Activated T-cell treated with anti-CD3 and anti-CD28 coated beads, Interleukin-2, amount 50 U/mL, for 72 hours (primary cell): ENCODE results near the gene SLC18A2. TPM values are rescaled to one million over a fixed set of nuclear protein-coding genes. Genes with fewer than 3 reads are reported as not detected.
"Not testable (repeated sequence)": the region's sequence is repeated elsewhere in the genome, so short reads cannot be mapped to it uniquely, and the experiment has no call there.

Experiments
- ATAC-seq, 2 donors: fragments of 150-1000 bp; cut with Tn5 transposase; replicated peaks in 1 of 2; 2 replicates each; pipeline ENCODE4 v1.10.0; 2021; ENCODE audit warnings: moderate library complexity in 2 of 2, mild to moderate bottlenecking in 1 of 2
- DNase-seq, 2 donors: peaks; one replicate each; pipeline ENCODE4 v3.0.0; 2021 to 2022; ENCODE audit warnings: mixed read lengths in 1 of 2
- H3K27ac Mint-ChIP-seq: one replicate; pipeline ENCODE4 v1.8.0; 2022; ENCODE audit warnings: mild to moderate bottlenecking, moderate library complexity, mixed read lengths
- H3K27me3 Mint-ChIP-seq: one replicate; pipeline ENCODE4 v1.8.0; 2022; ENCODE audit warnings: low read depth, mixed read lengths
- H3K36me3 Mint-ChIP-seq, 2 donors: one replicate each; pipeline ENCODE4 v1.8.0; 2022; ENCODE audit warnings: mixed read lengths in 2 of 2, mild to moderate bottlenecking in 1 of 2; ENCODE audit not compliant: insufficient read depth in 2 of 2
- H3K4me1 Mint-ChIP-seq: one replicate; pipeline ENCODE4 v1.8.0; 2022; ENCODE audit warnings: low read depth, mixed read lengths
- H3K4me3 Mint-ChIP-seq, 2 donors: one replicate each; pipeline ENCODE4 v1.8.0; 2022; ENCODE audit warnings: mild to moderate bottlenecking in 2 of 2, mixed read lengths in 2 of 2, moderate library complexity in 2 of 2
- H3K9me3 Mint-ChIP-seq, 2 donors: one replicate each; pipeline ENCODE4 v1.8.0; 2022; ENCODE audit warnings: mixed read lengths in 2 of 2
- total RNA-seq, 2 donors: library from RNA; stranded (reverse); gene quantifications; one replicate each; pipeline ENCODE4 v1.2.3, GENCODE V29; 2022

Gene SLC18A2
- total RNA-seq, 2 donors from 2014 or later, result 0.12 TPM; not detected in 1

- Mint-ChIP-seq H3K4me1 (peaks cover 6% of the 10 kb centered on the region), H3K27ac (no peak overlapping the region), H3K36me3 (peaks cover 4 to 10% of the 10 kb centered on the region in 2 donors), H3K4me3 (no peak overlapping the region), H3K9me3 (no peaks in the 10 kb centered on the region), H3K27me3 (no peaks in the 10 kb centered on the region)
- ATAC-seq (no peak), DNase-seq (no peak)
Measured at GRCh38 chr10:117284716-117285494, 44.0 kb downstream of the SLC18A2 start.

GRCh38 chr10:117290872-117291271, 50.0 kb downstream of the SLC18A2 start:
- H3K4me1 Mint-ChIP-seq, H3K4me3 Mint-ChIP-seq, DNase-seq, ATAC-seq, H3K27me3 Mint-ChIP-seq, H3K27ac Mint-ChIP-seq, H3K9me3 Mint-ChIP-seq, H3K36me3 Mint-ChIP-seq: not testable (repeated sequence)

GRCh38 chr10:117294039-117294645, 53.2 kb downstream of the SLC18A2 start:
- Mint-ChIP-seq H3K9me3 (peaks cover 0 to 3% of the 10 kb centered on the region in 2 donors), H3K36me3 (peaks cover 0 to 6% of the 10 kb centered on the region in 2 donors), H3K4me3 (no peak overlapping the region), H3K4me1 (no peaks in the 10 kb centered on the region), H3K27ac (peak overlapping the region; percentile 83), H3K27me3 (no peaks in the 10 kb centered on the region)
- no peak for ATAC-seq
- DNase-seq, result no peak

GRCh38 chr10:117294735-117295134, 53.8 kb downstream of the SLC18A2 start:
- Mint-ChIP-seq H3K4me3 (no peak overlapping the region), H3K36me3 (peaks cover 0 to 5% of the 10 kb centered on the region in 2 donors), H3K4me1 (no peaks in the 10 kb centered on the region), H3K9me3 (peaks cover 0 to 3% of the 10 kb centered on the region in 2 donors), H3K27ac (no peak overlapping the region), H3K27me3 (no peaks in the 10 kb centered on the region)
- ATAC-seq (no peak), DNase-seq (no peak)

GRCh38 chr10:117298219-117298618, 57.3 kb downstream of the SLC18A2 start:
- DNase-seq (no peak), ATAC-seq (no peak)
- Mint-ChIP-seq H3K4me1 (peaks cover 4% of the 10 kb centered on the region), H3K4me3 (no peak overlapping the region), H3K9me3 (peaks cover 4 to 7% of the 10 kb centered on the region in 2 donors), H3K27me3 (no peaks in the 10 kb centered on the region), H3K27ac (no peak overlapping the region), H3K36me3 (peaks cover 2 to 18% of the 10 kb centered on the region in 2 donors)

GRCh38 chr10:117299435-117299834, 58.5 kb downstream of the SLC18A2 start:
- ATAC-seq, result no peak
- no peak overlapping the region for H3K4me3 Mint-ChIP-seq

GRCh38 chr10:117300671-117301070, 59.8 kb downstream of the SLC18A2 start:
- H3K27me3 Mint-ChIP-seq, result no peaks in the 10 kb centered on the region
- H3K4me1 Mint-ChIP-seq, result peaks cover 4% of the 10 kb centered on the region
- H3K9me3 Mint-ChIP-seq, result peaks cover 4% of the 10 kb centered on the region in 2 donors
- H3K36me3 Mint-ChIP-seq, result peaks cover 4 to 26% of the 10 kb centered on the region in 2 donors
- DNase-seq (no peak), ATAC-seq (no peak)
- no peak overlapping the region for H3K27ac Mint-ChIP-seq
- H3K4me3 Mint-ChIP-seq, result no peak overlapping the region

More at GRCh38 chr10:117299435-117299834, 58.5 kb downstream of the SLC18A2 start:
- Mint-ChIP-seq H3K9me3 (peaks cover 4 to 6% of the 10 kb centered on the region in 2 donors), H3K27ac (peak overlapping the region; percentile 57), H3K4me1 (peaks cover 4% of the 10 kb centered on the region), H3K36me3 (peaks cover 4 to 22% of the 10 kb centered on the region in 2 donors), H3K27me3 (no peaks in the 10 kb centered on the region)
- DNase-seq, result no peak

GRCh38 chr10:117303451-117303850, 62.5 kb downstream of the SLC18A2 start:
- ATAC-seq, H3K9me3 Mint-ChIP-seq, H3K4me1 Mint-ChIP-seq, H3K4me3 Mint-ChIP-seq, H3K27ac Mint-ChIP-seq, H3K27me3 Mint-ChIP-seq, DNase-seq: not testable (repeated sequence)
- H3K36me3 Mint-ChIP-seq, result peaks cover 4 to 26% of the 10 kb centered on the region in 2 donors

- DNase-seq, result no peak
- Mint-ChIP-seq H3K4me3 (no peak overlapping the region), H3K4me1 (peaks cover 13% of the 10 kb centered on the region), H3K36me3 (peaks cover 4 to 18% of the 10 kb centered on the region in 2 donors), H3K27me3 (no peaks in the 10 kb centered on the region), H3K27ac (no peak overlapping the region), H3K9me3 (peaks cover 4% of the 10 kb centered on the region in 2 donors)
- ATAC-seq, result no peak
Measured at GRCh38 chr10:117306674-117307073, 65.8 kb downstream of the SLC18A2 start.

GRCh38 chr10:117311261-117311660, 70.3 kb downstream of the SLC18A2 start:
- H3K4me1 Mint-ChIP-seq, result peaks cover 13% of the 10 kb centered on the region
- H3K9me3 Mint-ChIP-seq, result no peaks in the 10 kb centered on the region
- DNase-seq (no peak), ATAC-seq (no peak)
- H3K4me3 Mint-ChIP-seq, result no peak overlapping the region
- no peak overlapping the region for H3K27ac Mint-ChIP-seq
- no peaks in the 10 kb centered on the region for H3K27me3 Mint-ChIP-seq
- H3K36me3 Mint-ChIP-seq, result peaks cover 4 to 8% of the 10 kb centered on the region in 2 donors

GRCh38 chr10:117312430-117312829, 71.5 kb downstream of the SLC18A2 start:
- H3K36me3 Mint-ChIP-seq, result peaks cover 4 to 8% of the 10 kb centered on the region in 2 donors
- no peaks in the 10 kb centered on the region for H3K9me3 Mint-ChIP-seq
- DNase-seq (no peak), ATAC-seq (no peak)
- H3K27ac Mint-ChIP-seq, result no peak overlapping the region
- no peaks in the 10 kb centered on the region for H3K27me3 Mint-ChIP-seq
- H3K4me3 Mint-ChIP-seq, result no peak overlapping the region
- H3K4me1 Mint-ChIP-seq, result peaks cover 13% of the 10 kb centered on the region

GRCh38 chr10:117313641-117314040, 72.7 kb downstream of the SLC18A2 start:
- peaks cover 13% of the 10 kb centered on the region for H3K4me1 Mint-ChIP-seq
- H3K36me3 Mint-ChIP-seq, result peaks cover 4 to 8% of the 10 kb centered on the region in 2 donors
- no peak for DNase-seq
- no peak overlapping the region for H3K4me3 Mint-ChIP-seq
- ATAC-seq, result no peak
- no peaks in the 10 kb centered on the region for H3K27me3 Mint-ChIP-seq
- no peaks in the 10 kb centered on the region for H3K9me3 Mint-ChIP-seq
- H3K27ac Mint-ChIP-seq, result no peak overlapping the region

GRCh38 chr10:117316701-117317100, 75.8 kb downstream of the SLC18A2 start:
- ATAC-seq (no peak), DNase-seq (no peak)
- H3K4me3 Mint-ChIP-seq, result no peak overlapping the region
- no peaks in the 10 kb centered on the region for H3K27me3 Mint-ChIP-seq
- H3K9me3 Mint-ChIP-seq, result no peaks in the 10 kb centered on the region
- H3K27ac Mint-ChIP-seq, result no peak overlapping the region
- H3K36me3 Mint-ChIP-seq, result peaks cover 4 to 6% of the 10 kb centered on the region in 2 donors
- peaks cover 2% of the 10 kb centered on the region for H3K4me1 Mint-ChIP-seq
